Smooth muscle cell of trachea (primary cell): ENCODE data around the gene SORCS1. TPM values are rescaled to one million over a fixed set of nuclear protein-coding genes. Genes with fewer than 3 reads are reported as not detected.

Experiments used
- total RNA-seq: library from RNA; depleted of rRNA; stranded (reverse); fragments of >200 nt; gene quantifications from 2 replicates; pipeline ENCODE4 v1.2.1, GENCODE V29; 2014

The SORCS1 gene
- under 0.01 TPM in 1 of 2 replicates, not detected in the other for total RNA-seq

DNA sequence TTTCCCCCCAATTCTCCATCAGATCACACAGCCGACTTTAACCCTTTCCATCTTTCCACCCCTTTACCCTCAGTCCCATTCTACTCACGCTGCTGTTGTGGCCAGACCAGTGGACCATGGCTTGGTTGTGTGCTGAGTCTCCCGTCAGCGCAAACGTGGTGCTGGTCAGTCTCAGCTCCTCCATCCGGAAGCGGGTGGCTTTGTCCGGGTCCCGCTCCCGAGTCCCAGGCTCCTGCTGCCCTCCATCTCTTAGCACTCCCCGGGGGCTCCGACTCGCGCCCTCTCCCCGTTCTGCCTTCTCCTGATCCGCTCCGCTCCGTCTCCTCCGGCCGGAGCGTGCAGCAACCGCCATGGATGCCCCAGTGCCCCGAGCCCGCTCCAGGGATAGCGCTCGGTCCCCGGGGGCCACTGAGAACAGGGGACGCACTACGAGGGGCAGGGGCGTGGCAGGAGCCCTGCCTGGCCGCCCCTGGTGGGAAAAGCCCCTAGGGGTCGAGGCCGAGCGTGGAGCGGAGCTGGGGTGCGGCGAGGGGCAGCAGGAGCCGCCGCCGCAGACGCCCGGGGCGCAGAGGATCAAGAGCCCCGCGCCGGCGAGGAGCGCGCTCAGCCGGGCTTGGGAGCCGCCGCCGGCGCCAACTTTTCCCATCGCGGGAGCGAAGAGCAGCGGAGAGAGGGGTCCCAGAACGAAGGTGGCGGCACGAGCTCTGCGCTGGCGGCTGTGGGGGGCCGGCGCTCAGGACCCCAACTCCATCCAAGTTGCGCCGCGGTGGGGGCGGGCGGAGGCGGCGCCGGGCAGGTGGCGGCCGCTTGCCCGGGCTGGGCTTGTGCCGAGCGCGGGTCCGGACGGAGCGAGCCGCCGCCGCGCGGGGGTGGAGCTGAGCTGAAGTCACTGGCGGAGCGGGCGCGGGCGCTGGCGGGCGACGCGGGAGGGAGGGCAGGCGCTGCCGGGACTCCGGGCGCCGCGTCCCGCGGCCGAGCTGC lies at the start of gene SORCS1:
SORCS1 (minus strand) TSS at position 826 of the 981 bp plus-strand sequence.

